Keratinocyte (primary cell): Measurements from ENCODE around the gene EFTUD2. TPM values are rescaled to one million over a fixed set of nuclear protein-coding genes. Genes with fewer than 3 reads are reported as not detected.

Experiments used
- DNase-seq: peaks from one replicate; pipeline ENCODE4 v3.0.0-alpha.2; 2011; ENCODE audit warnings: low read depth, missing footprints, low spot score
- FAIRE-seq: peaks from 2 replicates; lab custom pipeline; 2011; peaks lifted over from hg19 to GRCh38; lab: Jason Lieb, UNC
- H2AFZ ChIP-seq: 2 replicates; pipeline ENCODE4 v1.6.0; 2012; ENCODE audit warnings: low read length, control low read depth, inconsistent platforms; ENCODE audit not compliant: control insufficient read depth
- H3K27ac ChIP-seq: 2 replicates; pipeline ENCODE4 v1.5.1; 2011; ENCODE audit warnings: low read length; ENCODE audit not compliant: control insufficient read depth, insufficient read depth
- H3K27me3 ChIP-seq: 3 replicates; pipeline ENCODE4 v1.6.0; 2011; ENCODE audit warnings: low read length; ENCODE audit not compliant: control insufficient read depth, insufficient read depth; ENCODE audit errors: extremely low read depth
- H3K36me3 ChIP-seq, 2 experiments: 2 replicates in 1 of 2; 3 replicates in 1 of 2; pipeline ENCODE4 v1.5.1; 2011; ENCODE audit warnings: low read length in 2 of 2, mild to moderate bottlenecking in 1 of 2; ENCODE audit not compliant: control insufficient read depth in 2 of 2, insufficient read depth in 2 of 2; ENCODE audit errors: extremely low read depth in 1 of 2
- H3K4me1 ChIP-seq: 3 replicates; pipeline ENCODE4 v1.5.1; 2011; ENCODE audit warnings: low read length; ENCODE audit not compliant: control insufficient read depth, insufficient read depth; ENCODE audit errors: extremely low read depth
- H3K4me2 ChIP-seq: 3 replicates; pipeline ENCODE4 v1.6.0; 2011; ENCODE audit warnings: low read depth, low read length; ENCODE audit not compliant: control insufficient read depth, insufficient read depth; ENCODE audit errors: extremely low read depth
- H3K4me3 ChIP-seq, 3 experiments: fragments of 200-600 bp in 1 of 3; sonication (generic) in 1 of 3; 2 replicates in 2 of 3; 3 replicates in 1 of 3; pipeline ENCODE4 v1.5.1; 2011 to 2016; ENCODE audit warnings: low read length in 3 of 3, mild to moderate bottlenecking in 3 of 3, control low read depth in 2 of 3, inconsistent platforms in 1 of 3, low read depth in 1 of 3, mixed read lengths in 1 of 3, mixed run types in 1 of 3, moderate library complexity in 1 of 3; ENCODE audit not compliant: control insufficient read depth in 2 of 3, insufficient read depth in 2 of 3; ENCODE audit errors: extremely low read depth in 1 of 3
- H3K79me2 ChIP-seq: 2 replicates; pipeline ENCODE4 v1.6.0; 2012; ENCODE audit warnings: low read length; ENCODE audit not compliant: control insufficient read depth, insufficient read depth
- H3K9ac ChIP-seq: 3 replicates; pipeline ENCODE4 v1.6.0; 2011; ENCODE audit warnings: low read length; ENCODE audit not compliant: control insufficient read depth, insufficient read depth; ENCODE audit errors: extremely low read depth
- H3K9me1 ChIP-seq: 3 replicates; pipeline ENCODE4 v1.6.0; 2011; ENCODE audit warnings: low read length; ENCODE audit not compliant: control insufficient read depth, insufficient read depth; ENCODE audit errors: extremely low read depth
- H3K9me3 ChIP-seq: 2 replicates; pipeline ENCODE4 v1.5.1; 2012; ENCODE audit warnings: low read depth, low read length; ENCODE audit not compliant: control insufficient read depth
- H4K20me1 ChIP-seq: 3 replicates; pipeline ENCODE4 v1.6.0; 2011; ENCODE audit warnings: low read length; ENCODE audit not compliant: control insufficient read depth, insufficient read depth; ENCODE audit errors: extremely low read depth
- EZH2 ChIP-seq: IDR thresholded peaks from one replicate; pipeline ENCODE4 v1.6.1; 2012; ENCODE audit warnings: inconsistent platforms, mild to moderate bottlenecking, low read length, moderate library complexity
- dilution Hi-C: fragments of 300-500 bp; cut with MboI; formaldehyde crosslinking; loops from one replicate; pipeline ENCODE4 v1.7.0; 2020; ENCODE audit warnings: low sequenced_read_pairs; ENCODE audit not compliant: extremely low pct_ligation_motif_present
- polyA plus RNA-seq, 5 experiments: library from polyadenylated mRNA; depleted of rRNA in 3 of 5; stranded (reverse) in 3 of 5; stranded (forward) in 1 of 5; unstranded in 1 of 5; fragments of >200 nt; gene quantifications; 1 replicate in 1 of 5; 2 replicates in 3 of 5; 3 replicates in 1 of 5; pipeline versions ENCODE4 v1.2.1 to v1.2.3, GENCODE V29; 2011 to 2012; ENCODE audit warnings: missing spikeins in 2 of 5, low read depth in 1 of 5, low replicate concordance in 1 of 5
- TF ChIP-seq, protein P1 (sequence below), 3 experiments: IDR thresholded peaks in 1 of 3; conservative IDR thresholded peaks in 1 of 3; optimal IDR thresholded peaks in 1 of 3; 2 replicates in 2 of 3; 3 replicates in 1 of 3; pipeline versions ENCODE3 to v1.5.1; 2011; ENCODE audit warnings: low read length in 3 of 3, mild to moderate bottlenecking in 3 of 3, moderate library complexity in 2 of 3, control low read depth in 1 of 3, inconsistent platforms in 1 of 3; ENCODE audit not compliant: insufficient read depth in 2 of 3; ENCODE audit errors: extremely low read depth in 1 of 3

The EFTUD2 gene
- polyA plus RNA-seq, 1 donor (not counting 4 experiments of a cell fraction or from before 2014, with no cell fraction given) = 160 TPM

DNA sequence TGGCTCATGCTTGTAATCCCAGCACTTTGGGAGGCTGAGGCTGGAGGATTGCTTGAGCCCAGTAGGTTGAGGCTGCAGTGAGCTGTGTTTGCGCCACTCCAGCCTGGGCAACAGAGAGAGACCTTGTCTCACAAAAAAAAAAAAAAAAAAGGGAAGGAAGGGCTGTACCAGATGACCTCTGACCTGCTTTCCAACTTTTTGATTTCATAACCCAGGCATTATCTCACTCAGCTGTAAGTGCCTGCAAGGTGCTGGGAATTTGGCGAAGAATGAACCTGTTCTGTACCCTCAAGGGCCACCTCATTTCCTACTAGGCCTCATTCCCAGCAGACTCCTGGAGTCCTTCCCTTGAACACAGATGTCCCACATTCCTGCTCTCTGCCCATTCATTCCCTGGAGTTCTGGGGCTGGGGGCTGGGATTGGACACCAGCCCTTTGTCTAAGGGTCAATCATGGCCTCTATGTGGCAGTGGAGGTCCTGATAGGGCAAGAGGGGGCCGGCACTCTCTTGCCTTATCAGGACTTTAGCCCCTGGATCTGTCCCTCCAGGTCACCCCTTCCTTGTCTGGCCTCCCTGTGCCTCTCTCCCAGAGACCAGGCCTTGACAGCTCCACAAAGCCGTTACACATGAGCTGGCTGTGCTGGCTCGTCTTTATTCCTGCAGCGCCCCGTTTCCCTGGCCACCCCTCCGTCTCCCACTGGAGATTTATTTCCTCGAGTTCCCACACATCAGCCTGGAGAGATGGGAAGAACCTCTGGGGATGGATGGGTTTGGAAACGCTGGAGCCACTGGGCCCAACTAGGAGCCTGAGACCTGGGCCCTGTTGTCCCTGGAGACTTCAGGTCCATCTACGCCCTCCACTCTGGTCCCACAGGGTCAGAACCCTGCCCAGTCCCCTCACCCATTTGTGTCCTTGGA lies 16.9 kb upstream of the EFTUD2 start:
- Histone ChIP-seq H3K27ac (no peak overlapping the region), H3K27me3 (no peaks in the 10 kb centered on the region), H3K4me3 (no peak overlapping the region), H3K4me2 (peak overlapping the region; percentile 89), H3K36me3 (no peaks in the 10 kb centered on the region), H3K9me3 (no peaks in the 10 kb centered on the region), H3K9ac (no peak overlapping the region), H3K9me1 (peaks cover 2% of the 10 kb centered on the region), H3K4me1 (peaks cover 33% of the 10 kb centered on the region), H2AFZ (peak overlapping the region; percentile 37), H3K79me2 (no peaks in the 10 kb centered on the region), H4K20me1 (no peaks in the 10 kb centered on the region)
- DNase-seq (no peak), FAIRE-seq (peak; percentile 55)
- no peak for TF ChIP-seq EZH2
- TF ChIP-seq, protein P1, sequence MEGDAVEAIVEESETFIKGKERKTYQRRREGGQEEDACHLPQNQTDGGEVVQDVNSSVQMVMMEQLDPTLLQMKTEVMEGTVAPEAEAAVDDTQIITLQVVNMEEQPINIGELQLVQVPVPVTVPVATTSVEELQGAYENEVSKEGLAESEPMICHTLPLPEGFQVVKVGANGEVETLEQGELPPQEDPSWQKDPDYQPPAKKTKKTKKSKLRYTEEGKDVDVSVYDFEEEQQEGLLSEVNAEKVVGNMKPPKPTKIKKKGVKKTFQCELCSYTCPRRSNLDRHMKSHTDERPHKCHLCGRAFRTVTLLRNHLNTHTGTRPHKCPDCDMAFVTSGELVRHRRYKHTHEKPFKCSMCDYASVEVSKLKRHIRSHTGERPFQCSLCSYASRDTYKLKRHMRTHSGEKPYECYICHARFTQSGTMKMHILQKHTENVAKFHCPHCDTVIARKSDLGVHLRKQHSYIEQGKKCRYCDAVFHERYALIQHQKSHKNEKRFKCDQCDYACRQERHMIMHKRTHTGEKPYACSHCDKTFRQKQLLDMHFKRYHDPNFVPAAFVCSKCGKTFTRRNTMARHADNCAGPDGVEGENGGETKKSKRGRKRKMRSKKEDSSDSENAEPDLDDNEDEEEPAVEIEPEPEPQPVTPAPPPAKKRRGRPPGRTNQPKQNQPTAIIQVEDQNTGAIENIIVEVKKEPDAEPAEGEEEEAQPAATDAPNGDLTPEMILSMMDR (optimal IDR thresholded peaks at IDR 0.05 in 1 of 3, IDR thresholded peaks at IDR 0.05 in 1 of 3, conservative IDR thresholded peaks at IDR 0.05 in 1 of 3; ENCODE audit: extremely low read depth in 1 of 3, insufficient read depth in 2 of 3, low read length in 3 of 3) = no peak
- dilution Hi-C loops = loop anchor here (25.0 kb wide), 1 partner anchor 96 kb away; no protein-coding TSS in a partner anchor

DNA sequence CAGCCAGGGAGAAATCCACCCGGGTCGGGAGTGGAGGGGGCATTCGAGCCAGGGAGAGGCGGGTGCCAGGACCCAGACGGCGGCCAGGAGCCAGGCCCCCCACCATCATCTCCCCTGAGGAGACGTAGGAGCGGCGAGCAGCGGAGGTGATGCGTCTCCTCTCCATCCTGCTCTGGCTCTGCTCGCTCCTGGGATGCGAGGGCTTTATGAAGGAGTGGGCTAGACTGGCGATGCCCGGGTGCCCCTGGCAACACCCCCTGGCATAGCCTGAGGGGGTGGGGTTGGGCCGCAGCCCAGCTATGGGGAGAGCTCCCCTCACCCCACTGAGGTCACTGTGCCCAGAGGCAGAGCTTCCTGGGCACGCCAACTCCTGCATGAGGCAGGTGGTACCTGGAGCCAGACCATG lies 16.1 kb upstream of the EFTUD2 start, which contains the start of gene GFAP:
TSS of gene GFAP (minus strand) at position 180 of the 406 bp plus-strand sequence. CDS start at position 166, 14 bp downstream.
- TF ChIP-seq, protein P1 (optimal IDR thresholded peaks at IDR 0.05 in 1 of 3, IDR thresholded peaks at IDR 0.05 in 1 of 3, conservative IDR thresholded peaks at IDR 0.05 in 1 of 3; ENCODE audit: extremely low read depth in 1 of 3, insufficient read depth in 2 of 3, low read length in 3 of 3) = no peak
- TF ChIP-seq EZH2 = no peak
- H3K9me1 ChIP-seq = peaks cover 2% of the 10 kb centered on the region
- DNase-seq (no peak), FAIRE-seq (no peak)
- H4K20me1 ChIP-seq = no peaks in the 10 kb centered on the region
- peaks cover 37% of the 10 kb centered on the region for H3K4me1 ChIP-seq
- no peak within 1 kb of the TSS for H3K27ac ChIP-seq
- dilution Hi-C loops = loop anchor here (25.0 kb wide), 1 partner anchor 97 kb away; no protein-coding TSS in a partner anchor
- no peaks in the 10 kb centered on the region for H3K79me2 ChIP-seq
- H3K9ac ChIP-seq = no peak within 1 kb of the TSS
- H3K4me2 ChIP-seq = no peak within 1 kb of the TSS
- no peaks in the 10 kb centered on the region for H3K36me3 ChIP-seq
- H2AFZ ChIP-seq = no peak within 1 kb of the TSS
- H3K4me3 ChIP-seq = no peak within 1 kb of the TSS
- no peaks in the 10 kb centered on the region for H3K9me3 ChIP-seq
- H3K27me3 ChIP-seq = no peaks in the 10 kb centered on the region
